ENCODE results near the gene DUS1L.

Gene DUS1L

DNA sequence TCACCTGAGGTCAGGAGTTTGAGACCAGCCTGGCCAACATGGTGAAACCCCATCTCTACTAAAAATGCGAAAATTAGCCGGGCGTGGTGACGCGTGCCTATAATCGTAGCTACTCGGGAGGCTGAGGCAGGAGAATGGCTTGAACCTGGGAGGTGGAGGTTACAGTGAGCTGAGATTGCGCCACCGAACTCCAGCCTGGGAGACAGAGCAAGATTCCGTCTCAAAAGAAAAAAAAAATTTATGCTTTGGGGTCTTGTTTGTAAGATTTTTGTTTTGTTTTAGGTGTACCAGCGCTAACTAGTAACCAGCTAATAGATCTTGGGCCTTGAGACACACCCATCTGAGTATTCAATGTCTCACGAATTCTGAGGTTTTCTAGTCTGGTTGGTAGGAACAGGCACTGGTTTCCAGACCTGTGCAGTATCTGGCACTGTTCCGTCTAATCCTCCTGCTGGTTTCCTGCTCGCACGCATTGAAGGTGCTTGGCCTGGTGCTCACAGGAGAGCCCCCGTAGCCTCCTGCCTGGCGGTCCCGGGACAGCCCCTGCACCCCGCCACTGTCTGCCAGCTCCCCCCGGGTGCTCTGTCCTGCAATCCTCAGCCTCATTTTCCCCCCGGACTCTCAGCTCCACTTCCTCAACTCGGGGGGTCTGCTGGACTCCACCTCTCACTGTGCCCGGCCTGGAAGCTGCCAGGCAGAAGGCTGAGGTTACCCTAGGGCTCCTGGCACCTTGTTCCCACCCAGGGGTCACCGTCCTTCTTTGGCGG, 10.6 kb upstream of the DUS1L start:
- no peak for DNase-seq

DNA sequence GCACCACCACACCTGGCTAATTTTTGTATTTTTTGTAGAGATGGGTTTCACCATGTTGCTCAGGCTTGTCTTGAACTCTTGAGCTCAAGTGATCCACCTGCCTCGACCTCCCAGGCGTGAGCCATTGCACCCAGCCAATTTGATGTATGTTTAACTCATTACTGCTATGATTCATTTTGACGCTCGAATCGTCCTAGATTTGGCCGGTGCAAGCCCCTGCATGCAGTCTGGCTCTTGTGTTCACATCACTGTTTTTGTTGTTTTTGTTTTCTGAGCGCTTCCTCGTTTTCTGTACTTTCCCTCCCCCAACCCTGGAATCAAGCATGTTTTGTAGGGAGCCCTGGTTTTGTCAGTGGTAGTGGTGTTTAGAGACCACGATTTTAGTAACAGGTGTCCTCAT, 7.8 kb upstream of the DUS1L start:
- no peak for DNase-seq

DNA sequence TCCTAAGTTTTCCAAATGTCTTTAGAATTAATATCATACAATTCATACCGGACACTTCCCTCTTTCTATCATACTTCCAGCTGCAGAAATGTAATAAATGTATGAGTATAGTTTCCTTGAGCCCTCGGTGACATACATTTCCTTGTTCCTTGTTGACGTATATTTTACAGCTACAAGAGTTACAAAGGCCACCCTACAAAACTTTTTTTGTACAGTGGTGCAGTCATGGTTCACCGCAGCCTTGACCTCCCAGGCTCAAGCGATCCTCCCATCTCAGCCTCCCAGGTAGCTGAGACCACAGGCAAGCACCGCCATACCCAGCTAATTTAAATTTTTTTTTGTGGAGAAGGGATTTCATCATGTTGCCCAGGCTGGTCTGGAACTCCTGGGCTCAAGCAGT, 7.2 kb upstream of the DUS1L start:
- no peak for DNase-seq

DNA sequence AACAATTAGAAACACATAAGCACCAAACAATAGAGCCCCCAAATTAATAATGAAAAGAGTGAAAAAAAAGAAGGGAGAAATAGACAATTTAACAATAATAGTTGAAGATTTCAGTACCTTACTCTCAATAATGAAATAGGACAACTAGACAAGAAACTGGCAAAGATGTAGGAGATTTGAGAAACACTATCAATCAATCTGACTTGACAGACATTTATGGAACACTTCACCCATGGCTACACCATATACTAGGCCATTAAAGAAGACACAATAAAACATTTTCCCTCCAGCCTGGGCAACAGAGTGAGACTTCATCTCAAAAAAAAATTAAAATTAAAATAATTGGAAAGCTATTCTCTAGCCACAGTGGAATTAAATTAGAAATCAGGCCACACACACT, 5.0 kb upstream of the DUS1L start:
- no peak for DNase-seq

DNA sequence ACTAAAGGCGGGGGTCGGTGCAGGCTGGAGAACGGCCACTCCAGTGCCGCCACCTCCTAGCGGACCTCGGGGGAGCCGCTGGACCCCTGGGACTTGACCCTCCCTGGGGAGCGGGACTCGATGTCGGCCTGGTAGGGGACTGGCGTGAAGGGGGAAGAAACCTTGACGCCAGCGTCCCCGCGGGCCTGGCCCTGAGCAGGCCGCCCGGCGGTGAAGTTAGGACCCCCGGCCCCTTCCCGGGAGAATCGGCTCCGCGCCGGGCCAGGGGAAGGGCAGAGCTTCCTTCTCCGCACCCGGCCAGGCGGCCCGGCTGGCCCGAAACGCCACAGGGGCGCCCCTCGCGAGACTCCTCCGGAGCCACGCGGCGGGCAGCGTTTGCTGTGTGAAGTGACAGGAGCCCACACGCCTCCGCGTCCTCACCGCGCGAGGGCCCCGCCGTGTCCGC, 389 bp downstream of the DUS1L start:
- peak; percentile 49 for DNase-seq

DNA sequence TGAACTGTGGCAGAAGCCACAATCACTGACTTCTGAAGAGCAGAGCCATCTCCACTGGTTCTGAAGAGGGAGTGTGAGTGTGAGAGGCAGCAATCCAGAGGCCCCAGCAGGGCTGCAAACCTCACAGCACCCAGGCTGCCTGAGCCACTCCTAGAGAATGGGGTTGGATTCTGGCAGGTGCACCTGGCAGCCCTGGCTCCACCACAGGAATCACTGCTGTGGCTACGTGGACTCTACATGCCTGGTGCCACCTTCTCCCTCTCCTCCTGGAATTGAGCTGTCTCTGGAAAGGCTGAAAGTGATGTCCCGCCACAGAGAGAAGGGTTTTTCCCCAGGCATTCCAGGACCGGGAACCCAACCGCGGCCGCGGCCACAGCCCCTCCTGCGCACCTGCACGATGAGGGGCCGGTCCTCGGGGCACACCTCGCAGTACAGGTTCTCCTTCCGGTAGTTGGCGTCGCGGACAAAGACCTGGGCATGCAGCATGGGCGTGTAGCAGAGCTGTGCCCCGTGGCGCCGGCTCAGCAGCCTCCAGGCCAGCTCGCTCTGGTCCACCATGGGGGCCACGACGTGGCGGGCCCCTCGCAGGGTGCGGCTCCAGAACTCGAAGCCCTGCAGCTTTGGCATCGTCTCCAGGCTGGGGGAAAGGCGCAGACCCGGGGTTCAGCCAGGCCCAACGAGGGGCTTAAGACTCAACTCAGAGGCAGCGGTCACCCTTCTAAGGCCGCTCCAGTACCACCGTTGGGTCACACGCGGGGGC, 991 bp downstream of the DUS1L start:
- no peak for DNase-seq

DNA sequence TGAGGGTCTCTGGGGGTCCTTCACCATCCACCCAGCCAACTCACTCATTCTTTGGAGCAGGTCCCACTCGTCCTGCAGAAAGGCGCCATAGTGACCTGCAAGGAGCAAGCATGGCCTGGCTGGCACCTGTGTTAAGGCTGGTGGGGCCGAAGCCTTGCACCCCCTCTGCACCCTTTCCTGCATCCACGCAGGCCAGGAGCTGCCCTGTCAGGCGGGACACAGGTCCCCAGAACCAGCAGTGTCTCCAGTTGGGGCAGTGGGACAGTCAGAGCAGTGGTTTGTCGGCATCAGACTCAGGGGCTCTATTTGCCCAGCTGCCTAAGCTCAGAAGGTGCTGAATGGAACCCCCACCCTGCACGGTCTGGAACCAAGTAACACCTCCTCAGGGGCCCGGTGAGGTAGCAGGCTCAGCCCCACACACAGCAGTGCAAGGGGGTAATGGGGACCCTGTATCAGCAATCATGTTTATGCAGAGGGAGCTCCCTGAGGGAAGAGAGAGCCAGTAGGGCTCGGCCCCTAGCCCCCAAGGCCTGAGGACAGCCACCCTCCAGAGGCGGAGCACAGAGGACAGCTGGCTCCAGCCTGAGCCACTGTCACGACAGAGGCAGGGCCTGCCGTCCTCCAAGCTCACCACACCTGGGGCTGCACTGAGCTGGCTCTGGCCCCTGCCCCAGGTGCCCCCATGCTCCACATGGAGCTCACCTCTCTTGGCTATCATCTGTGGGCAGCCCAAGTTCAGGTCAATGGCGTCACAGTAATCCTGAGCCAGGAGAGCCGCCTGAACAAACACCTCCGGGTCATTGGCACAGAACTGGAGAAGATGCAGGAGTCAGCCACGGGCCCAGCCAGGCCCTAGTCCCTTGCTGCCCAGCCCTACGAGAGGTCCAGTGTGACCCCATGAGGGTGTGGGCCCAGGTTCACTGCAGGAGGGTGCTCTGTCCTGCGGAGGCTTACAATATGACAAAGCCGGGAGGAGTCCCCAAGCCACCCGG, 1.9 kb downstream of the DUS1L start:
- DNase-seq = no peak

DNA sequence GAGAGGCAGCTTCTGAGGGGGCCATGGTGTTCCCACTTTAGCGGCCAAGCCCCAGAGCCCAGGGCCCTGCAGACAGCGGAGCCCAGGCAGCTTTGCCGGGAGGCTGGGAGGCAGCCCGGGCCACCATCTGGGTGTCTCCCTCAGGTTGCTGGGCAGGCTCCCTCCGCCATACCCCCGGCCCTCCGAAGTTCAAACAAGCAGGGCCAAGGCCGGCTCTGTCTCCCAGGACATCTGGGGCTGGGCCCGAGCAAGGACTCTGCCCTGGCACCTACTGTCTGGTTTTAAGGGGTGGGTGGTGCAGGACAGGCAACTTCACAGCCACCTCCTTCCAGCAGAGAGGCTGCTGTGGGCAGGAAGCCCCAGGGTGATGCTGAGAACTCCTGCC, 2.6 kb downstream of the DUS1L start:
- no peak for DNase-seq

DNA sequence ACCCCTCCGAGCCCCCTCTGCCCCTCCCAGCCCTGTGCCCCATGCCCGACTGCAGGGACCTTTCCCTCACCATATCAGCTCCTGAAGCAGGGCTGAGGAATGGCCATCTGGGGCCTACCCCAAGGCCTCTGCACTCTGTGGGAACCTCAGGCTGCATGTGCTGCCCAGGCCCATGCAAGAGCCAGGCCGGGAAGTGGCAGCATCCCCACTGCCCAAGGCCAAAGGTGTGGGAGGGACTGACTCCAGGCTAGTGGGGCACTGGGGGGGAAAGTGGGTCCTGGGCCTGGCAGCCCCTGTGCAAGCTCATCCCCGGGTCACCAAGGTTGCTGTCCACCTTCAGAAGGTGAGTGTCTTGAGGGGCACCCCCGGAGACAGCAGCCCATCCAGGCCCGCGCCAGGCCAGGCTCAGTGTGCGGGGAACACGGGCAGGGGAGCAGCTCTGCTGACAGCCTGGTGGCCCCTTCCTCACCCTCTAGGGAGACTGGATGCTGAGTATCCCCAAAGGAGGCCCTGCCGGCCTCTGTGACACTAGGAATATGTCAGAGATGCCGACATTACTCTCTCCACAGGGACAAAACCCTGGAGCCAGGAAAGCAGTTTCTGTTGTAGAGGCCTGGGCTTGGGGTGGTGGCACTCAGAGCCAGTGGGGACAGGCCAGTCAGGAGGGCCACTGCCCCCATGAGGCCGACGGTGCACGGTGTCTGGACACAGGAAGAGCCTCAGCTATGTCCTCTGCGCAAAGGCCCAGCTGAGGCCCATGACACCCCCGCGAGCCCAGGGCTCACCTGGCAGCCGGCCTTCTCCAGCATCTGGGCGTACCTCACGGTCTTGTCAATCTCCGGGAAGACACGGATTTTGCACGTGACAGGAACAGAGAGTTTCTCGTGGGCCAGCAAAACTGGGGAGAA, 3.3 kb downstream of the DUS1L start:
- DNase-seq = no peak

DNA sequence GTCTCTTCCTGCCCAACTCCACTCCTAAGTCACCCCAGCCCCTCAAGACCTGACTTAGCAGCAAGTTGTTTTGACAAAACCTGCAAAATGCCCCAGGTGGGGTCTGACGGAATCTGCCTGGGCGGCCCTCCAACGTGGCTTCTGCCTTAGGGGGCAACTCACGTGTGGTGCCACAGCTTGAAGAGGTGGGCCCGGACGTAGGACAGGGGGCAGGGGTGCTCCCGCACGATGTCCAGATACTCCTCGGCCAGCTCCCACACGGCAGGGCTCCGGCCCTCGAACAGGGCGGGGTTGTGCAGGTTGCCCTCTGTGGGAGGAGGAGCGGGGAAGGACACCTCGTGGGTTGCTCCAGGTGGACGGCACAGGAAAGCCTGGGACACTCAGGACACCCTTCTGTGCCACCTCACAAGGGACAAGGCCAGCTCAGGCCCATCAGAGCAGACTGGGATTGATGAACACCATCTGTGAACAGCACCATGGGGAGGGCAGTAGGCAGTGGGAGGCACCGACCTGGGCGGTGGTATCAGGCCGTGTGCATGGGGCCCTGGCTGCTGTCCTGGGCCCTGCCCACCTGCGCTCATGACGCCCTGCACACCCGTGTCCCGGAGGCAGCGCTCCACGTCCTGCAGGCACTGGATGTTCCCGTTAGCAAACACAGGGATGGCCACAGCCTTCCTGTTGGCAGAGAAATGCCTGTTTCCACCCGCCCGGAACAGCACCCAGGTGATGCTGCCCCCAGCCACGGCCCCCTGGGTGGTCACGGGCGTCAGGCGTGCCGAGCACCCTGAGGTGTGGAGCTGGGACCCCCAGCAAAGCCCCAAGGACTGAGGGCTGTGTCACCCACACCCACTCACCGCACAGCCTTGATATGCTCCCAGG, 4.3 kb downstream of the DUS1L start:
- no peak for DNase-seq

DNA sequence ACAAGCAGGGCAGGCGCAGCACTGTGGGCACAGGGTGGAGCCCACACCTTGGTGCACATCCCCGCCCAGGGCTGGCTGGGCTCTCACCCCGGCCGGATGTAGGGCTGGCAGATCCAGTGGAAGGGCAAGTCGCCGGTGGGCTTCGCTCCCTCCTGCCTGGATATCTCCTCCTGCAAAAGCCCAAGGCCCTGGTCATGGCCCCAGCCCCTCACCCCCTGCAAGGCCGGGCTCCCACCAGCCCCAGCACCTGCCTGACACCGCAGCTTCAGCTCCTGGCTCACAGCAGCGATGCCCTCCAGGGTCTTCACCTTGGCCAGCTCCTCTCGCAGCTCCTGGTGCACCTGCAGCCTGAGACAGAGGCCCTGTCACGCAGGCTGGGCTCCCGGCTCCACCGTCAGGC, 5.0 kb downstream of the DUS1L start:
- DNase-seq = no peak

DNA sequence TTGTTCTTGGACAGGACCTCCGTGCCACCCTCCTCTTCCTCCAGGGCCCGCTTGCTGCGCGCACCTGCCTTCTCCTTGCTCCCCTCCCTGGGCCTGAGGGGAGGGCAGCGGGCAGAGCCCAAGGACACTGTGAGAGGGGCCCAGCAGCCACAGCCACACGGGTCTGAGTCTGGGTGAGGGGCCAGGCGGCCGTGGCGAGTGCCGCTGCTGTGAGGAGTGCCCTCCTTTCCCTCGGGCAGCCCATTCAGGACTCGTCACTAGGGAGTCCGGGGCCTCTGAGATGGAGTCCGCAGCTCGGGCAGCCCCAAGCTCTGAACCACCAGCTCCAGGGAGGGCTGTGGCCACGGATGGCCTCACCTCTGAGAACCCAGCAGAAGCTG, 5.6 kb downstream of the DUS1L start:
- DNase-seq = no peak

DNA sequence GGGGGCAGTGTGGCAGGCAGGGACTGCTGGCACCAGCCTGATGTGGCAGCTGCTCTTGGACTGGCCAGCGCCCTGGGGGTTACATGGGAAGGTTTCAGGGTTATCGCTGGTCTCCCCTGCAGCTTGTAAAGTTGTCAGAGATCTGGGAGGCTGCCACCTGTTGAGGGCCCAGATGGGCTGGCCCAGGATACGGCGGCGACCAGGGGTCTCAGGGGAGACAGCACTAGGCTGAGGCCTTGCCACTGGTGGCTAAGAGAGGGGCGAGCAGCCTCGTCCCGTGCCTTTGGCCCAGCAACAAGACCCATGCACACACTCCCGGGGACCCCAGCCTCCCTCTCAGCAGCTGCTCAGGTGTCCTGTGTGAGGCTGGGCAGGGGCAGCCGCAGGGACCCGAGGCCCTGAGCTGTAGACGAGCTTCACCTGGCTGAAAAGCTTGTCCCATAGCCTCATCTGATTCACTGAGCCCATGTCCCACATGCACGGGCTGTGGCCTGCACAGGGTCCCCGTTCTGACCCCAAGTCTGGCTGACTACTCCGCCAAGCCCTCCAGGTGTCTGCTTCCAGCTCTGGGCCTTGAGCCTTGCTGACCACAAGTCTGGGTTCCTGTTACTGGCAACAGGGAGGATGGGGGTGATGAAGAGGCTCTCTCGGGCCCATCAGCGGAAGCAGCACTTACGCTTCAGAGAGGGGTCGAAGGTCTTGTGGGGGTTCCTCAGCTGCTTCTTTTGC, 6.2 kb downstream of the DUS1L start:
- no peak for DNase-seq

DNA sequence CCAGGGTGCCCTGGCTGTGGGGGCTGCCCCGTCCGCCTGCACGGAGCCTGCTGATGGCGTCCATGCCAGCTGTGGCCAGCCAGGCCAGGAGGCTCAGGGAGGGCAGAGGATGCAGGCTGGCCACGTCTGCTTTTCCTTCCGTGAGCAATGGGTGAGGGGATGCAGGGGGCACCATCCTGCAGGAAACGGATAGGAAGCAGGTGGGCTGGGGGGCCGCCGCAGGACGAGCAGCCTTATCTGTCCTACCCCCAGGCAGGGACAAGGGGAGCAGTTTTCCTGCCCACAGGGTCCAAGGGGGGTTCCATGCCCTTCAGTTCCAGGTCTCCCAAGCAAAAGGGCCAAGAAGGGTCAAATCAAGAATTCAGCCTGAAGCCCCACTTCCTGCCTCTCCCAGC, 6.8 kb downstream of the DUS1L start:
- no peak for DNase-seq

DNA sequence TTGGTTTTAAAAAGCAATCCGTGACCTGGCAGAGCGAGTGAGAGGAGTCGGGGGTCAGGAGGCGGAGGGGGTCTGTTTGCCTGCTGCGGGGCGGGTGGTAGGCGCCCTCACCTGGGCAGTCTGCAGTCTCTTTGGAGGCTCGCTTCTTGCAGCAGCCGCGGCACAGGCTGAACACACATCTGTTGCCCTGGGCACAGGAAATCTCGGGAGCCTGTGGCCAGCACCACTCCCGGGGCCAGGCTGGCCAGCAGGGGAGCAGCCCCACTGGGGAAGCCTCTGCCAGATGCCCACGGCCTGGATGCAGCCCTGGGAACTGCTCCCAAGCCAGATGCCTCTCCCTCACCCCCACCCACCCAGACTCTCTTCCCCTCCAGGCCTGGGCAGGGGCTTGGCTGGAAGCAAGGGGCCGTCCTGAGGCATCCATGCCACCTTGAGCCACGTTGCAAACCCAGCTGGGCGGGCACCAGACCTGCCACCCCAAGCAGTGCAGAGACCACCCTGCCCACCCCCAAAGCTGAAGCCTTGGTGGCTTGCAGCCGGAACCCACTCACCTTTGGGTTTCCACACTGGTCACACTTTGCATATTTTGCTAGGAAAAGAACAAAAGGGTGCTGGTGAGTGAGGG, 7.3 kb downstream of the DUS1L start:
- no peak for DNase-seq

DNA sequence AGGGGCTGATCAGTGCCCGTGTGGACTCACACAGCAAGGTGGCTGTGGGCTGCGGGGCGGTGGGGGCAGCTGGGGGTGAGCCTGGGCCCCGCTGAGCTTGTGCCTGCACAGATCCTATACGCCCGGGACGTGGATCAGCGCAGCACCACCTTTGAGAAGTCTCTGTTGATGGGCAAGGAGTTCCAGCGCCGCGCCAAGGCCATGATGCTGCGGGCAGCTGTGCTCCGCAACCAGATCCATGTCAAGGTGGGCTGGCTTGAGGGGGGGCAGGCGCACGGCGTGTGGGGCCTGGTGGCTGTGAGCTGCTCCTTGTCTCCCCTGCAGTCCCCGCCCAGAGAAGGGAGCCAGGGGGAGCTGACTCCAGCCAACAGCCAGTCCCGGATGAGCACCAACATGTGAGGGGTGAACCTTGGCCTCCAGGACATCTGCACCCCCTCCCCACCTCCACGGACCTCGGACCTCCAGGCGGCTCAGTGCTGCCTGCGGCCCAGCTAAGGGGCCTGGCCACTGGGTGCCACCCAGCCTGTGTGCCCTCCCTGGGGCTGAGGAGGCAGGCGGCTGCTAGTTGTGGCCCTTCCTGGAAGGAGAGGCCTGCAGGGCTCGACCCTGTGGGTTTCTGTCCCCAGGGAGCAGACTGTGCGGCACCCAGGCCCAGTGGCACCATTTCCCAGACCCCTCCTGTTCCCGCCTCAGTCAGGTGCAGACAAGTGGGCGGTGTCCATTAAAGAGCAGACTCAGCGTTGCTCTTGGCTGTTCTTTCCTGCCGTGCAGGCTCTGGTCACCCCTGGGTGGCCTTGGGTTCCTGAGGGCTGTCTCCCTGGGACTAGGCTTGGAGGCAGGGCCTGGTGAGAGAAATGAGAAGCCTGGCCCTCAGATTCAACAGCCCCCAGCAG, 8.6 kb downstream of the DUS1L start:
- no peak for DNase-seq

DNA sequence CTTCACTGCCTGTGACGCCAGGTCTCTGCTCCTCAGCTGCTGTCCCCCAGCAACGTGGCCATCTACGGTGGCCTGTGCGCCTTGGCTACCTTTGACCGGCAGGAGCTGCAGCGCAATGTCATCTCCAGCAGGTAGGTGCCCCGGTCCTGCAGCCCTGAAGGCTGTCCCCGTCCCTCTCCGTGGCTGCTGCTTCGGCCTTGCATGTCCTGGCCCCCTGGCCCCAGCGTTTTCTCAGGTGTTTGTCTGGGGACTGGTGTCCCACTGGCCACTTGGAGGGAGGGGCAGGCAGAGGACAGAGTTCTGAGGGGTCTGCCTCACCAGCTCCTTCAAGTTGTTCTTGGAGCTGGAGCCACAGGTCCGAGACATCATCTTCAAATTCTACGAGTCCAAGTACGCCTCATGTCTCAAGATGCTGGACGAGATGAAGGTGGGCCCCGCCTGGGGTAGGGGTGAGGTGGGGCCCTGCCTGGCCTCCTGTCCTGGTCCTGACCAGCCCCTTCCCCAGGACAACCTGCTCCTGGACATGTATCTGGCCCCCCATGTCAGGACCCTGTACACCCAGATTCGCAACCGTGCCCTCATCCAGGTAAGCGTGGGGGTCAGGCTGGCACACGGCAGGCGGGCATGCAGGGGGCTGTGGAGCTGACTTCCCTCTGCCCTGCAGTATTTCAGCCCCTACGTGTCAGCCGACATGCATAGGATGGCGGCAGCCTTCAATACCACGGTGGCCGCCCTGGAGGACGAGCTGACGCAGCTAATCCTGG, 9.5 kb downstream of the DUS1L start:
- no peak for DNase-seq
